GM21381 (cell line): ENCODE measurements around the gene NLRX1.
A peak's percentile ranks its signal among the peaks of the same experiment; 100 is the strongest.
"Not testable (repeated sequence)": the region's sequence is repeated elsewhere in the genome, so short reads cannot be mapped to it uniquely, and the experiment has no call there.

ENCODE experiments used
- ATAC-seq: cut with Tn5 transposase; IDR thresholded peaks from one replicate; pipeline ENCODE4 v1.9.1; 2021; ENCODE audit warnings: mild to moderate bottlenecking, moderate library complexity; ENCODE audit not compliant: unreplicated experiment

Gene NLRX1

GRCh38 chr11:119152604-119153003 lies 15.9 kb upstream of the NLRX1 start:
- ATAC-seq: no peak

GRCh38 chr11:119153049-119153818 lies 15.3 kb upstream of the NLRX1 start:
- ATAC-seq: no peak

GRCh38 chr11:119154178-119154577 lies 14.3 kb upstream of the NLRX1 start:
- no peak for ATAC-seq

GRCh38 chr11:119155733-119156492 lies 12.6 kb upstream of the NLRX1 start:
- ATAC-seq: no peak

- ATAC-seq: no peak
Observed at GRCh38 chr11:119156496-119156895, 12.0 kb upstream of the NLRX1 start.

GRCh38 chr11:119157063-119157462 lies 11.5 kb upstream of the NLRX1 start:
- ATAC-seq: no peak

GRCh38 chr11:119158467-119158866 lies 10.1 kb upstream of the NLRX1 start:
- ATAC-seq: no peak

- no peak for ATAC-seq
Observed at GRCh38 chr11:119160151-119160550, 8.4 kb upstream of the NLRX1 start.

- no peak for ATAC-seq
Observed at GRCh38 chr11:119161871-119162270, 6.7 kb upstream of the NLRX1 start.

- no peak for ATAC-seq
Observed at GRCh38 chr11:119166368-119167076, 2.0 kb upstream of the NLRX1 start.

GRCh38 chr11:119167077-119167458 lies 1.5 kb upstream of the NLRX1 start:
- not testable (repeated sequence) for ATAC-seq

GRCh38 chr11:119167933-119168332 lies 592 bp upstream of the NLRX1 start:
- ATAC-seq: no peak

GRCh38 chr11:119169282-119169719 lies 776 bp downstream of the NLRX1 start:
- peak; percentile 20 for ATAC-seq

- ATAC-seq: no peak
Observed at GRCh38 chr11:119172513-119172912, 4.0 kb downstream of the NLRX1 start.

- ATAC-seq: no peak
Observed at GRCh38 chr11:119173453-119173852, 4.9 kb downstream of the NLRX1 start.

GRCh38 chr11:119175493-119176077 lies 7.1 kb downstream of the NLRX1 start:
- ATAC-seq: no peak

- ATAC-seq: no peak
Observed at GRCh38 chr11:119178166-119178680, 9.7 kb downstream of the NLRX1 start.

- no peak for ATAC-seq
Observed at GRCh38 chr11:119179342-119179741, 10.8 kb downstream of the NLRX1 start.

GRCh38 chr11:119179983-119180382 lies 11.5 kb downstream of the NLRX1 start:
- ATAC-seq: no peak

GRCh38 chr11:119180729-119181676 lies 12.5 kb downstream of the NLRX1 start:
- no peak for ATAC-seq
